PC-9 (cell line): ENCODE data around the gene SEC16A.

Experiments used
- EZH2 ChIP-seq: fragments of 200-600 bp; sonication (generic); IDR thresholded peaks from 2 replicates; pipeline ENCODE4 v1.8.0; 2017; ENCODE audit warnings: antibody characterized with exemption, low read depth
- TF ChIP-seq, protein P1 (sequence below): fragments of 200-600 bp; sonication (generic); conservative IDR thresholded peaks from 2 replicates; pipeline ENCODE4 v1.6.1; 2017; ENCODE audit warnings: mixed run types, antibody characterized with exemption, mild to moderate bottlenecking, moderate library complexity

DNA sequence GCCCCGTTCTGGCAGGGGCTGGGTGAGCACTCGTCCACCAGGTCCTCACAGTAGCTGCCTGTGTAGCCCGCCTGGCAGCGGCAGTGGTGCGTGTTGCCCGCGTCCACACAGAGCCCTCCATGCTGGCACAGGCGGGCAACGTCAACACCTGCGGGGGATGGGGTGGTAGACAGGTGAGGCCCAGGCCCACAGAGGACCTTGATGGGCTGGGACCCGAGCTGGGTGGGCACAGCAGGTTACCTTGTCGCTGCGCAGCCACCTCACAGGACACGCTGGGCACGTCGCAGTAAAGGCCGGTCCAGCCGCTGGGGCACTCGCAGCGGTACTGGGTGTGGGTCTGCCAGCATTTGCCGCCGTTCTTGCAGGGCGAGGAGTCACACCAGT is 25.1 kb upstream of the SEC16A start:
- TF ChIP-seq, protein P1, sequence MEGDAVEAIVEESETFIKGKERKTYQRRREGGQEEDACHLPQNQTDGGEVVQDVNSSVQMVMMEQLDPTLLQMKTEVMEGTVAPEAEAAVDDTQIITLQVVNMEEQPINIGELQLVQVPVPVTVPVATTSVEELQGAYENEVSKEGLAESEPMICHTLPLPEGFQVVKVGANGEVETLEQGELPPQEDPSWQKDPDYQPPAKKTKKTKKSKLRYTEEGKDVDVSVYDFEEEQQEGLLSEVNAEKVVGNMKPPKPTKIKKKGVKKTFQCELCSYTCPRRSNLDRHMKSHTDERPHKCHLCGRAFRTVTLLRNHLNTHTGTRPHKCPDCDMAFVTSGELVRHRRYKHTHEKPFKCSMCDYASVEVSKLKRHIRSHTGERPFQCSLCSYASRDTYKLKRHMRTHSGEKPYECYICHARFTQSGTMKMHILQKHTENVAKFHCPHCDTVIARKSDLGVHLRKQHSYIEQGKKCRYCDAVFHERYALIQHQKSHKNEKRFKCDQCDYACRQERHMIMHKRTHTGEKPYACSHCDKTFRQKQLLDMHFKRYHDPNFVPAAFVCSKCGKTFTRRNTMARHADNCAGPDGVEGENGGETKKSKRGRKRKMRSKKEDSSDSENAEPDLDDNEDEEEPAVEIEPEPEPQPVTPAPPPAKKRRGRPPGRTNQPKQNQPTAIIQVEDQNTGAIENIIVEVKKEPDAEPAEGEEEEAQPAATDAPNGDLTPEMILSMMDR: no peak
- TF ChIP-seq EZH2: no peak
